NCI-H2081 treated with DMSO at 0.1 percent for 48 hours (cell line): ENCODE results near the gene CRIM1.

ENCODE experiments used
- DNase-seq: peaks from one replicate; lab custom pipeline; 2025; lab: John Stamatoyannopoulos, UW

The CRIM1 gene

DNA sequence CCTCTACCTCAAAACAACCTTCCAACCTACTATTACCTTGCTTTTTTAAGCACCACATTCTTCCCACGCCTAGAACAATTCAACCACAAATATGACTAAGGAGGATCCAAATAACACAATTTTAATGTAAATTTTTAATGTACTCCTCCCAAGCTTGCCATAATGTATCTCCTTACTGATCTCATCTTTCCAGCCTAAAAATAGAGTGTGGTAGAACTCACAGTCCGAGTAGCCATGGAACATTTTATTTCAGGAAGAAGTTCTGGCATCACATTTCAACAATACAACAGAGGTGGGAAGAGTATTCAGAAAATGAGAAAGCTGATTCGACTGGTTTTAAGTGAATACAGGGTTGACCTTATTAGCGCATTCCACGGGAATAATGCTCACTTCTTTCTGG lies 227.0 kb downstream of the CRIM1 start:
- no peak for DNase-seq

DNA sequence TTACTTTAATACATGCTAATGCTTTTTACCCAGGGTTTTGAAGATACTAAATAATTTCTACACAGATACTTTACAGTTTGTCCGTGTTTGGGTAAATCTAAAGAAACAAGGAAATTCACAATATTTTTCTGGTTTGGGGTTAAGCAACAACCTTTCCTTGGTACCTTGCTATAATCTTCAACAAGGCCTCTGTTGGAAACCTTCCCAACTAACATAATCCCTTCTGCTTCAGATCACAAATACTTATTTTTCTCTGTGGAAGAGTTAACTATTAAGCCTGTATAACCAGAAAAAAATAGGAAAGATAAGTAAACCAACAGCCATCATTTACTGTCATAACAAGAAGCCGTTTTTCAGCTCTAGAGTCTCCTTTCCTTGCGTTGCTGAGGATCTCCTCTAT lies 227.4 kb downstream of the CRIM1 start:
- DNase-seq = no peak

DNA sequence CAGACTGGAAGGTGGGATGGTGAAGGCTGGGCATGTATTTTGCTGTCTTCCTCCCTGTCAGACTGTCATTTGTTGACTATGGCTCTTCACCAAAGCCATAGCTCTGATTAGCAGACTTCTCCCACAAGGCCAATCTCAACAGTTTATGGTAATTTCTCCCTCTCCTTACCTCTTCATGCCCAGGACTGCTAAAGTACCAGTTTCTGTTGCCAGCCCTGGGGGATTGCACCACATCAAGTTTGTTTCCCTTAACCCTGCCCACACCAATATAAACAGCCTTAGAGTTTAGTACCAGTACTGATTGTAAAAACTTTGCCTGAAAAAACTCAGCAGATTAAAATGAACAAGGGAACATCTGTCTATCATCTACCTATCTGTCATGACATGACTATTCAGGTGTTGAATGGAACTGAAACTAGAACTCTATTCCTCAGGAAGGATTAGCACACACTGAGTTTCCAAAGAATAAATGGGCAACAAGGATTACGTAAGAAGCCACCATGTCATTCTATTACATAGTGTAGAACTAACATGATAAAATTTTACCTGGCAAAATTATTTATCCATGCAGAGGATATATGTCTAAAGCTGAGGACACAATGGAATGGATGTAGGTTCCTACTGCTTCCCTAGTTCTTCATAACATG lies 228.7 kb downstream of the CRIM1 start:
- no peak for DNase-seq

DNA sequence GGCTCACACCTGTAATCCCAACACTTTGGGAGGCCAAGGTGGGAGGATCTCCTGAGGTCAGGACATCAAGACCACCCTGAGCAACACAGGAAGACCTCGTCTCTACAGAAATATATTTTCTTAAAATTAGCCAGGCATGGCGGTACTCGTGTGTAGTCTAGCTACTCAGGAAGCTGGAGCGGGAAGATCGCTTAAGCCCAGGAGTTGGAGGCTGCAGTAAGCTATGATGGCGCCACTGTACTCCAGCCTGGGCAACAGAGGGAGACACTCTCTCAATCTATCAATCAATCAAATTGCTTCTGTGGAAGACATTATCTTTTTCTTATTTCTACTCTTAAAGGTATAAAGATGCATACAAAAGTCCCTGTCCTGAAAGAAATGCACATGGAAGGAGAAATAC lies 231.1 kb downstream of the CRIM1 start:
- DNase-seq = no peak

DNA sequence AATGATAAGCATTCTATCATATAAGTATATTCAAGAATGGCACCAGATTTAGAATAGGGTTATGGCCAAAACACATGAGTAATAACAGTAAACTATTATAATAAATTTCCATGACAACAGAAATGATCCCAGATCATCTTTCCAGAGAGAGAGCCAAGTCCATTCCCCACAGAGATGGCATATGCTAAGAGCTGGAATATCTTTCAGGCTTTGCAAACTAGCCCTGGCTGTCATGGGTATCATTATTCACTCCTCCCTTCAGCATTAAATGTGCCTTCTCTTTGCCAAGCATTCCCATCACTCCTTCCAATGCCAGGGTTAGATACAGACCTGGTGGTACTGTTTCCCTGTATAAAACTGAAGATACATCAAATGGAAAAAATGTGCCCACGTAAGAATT lies 231.5 kb downstream of the CRIM1 start:
- DNase-seq = no peak

DNA sequence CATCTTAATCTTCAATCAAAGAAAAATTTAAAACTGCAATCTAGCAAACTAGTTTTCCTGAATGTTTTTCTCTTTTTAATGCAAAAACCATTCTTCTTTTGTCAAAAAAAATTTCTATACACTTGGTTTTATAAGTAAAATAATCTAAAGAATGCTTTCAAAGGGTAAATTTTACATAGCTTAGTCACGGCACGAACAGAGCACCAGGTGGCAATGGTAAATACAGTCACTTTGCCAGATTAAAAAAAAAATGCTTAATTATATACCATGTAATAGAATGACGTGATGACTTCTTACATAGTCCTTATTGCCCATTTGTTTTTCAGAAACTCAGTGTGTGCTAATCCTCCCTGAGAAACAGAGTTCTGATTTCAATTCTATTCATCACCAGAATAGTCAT lies 232.0 kb downstream of the CRIM1 start:
- no peak for DNase-seq

DNA sequence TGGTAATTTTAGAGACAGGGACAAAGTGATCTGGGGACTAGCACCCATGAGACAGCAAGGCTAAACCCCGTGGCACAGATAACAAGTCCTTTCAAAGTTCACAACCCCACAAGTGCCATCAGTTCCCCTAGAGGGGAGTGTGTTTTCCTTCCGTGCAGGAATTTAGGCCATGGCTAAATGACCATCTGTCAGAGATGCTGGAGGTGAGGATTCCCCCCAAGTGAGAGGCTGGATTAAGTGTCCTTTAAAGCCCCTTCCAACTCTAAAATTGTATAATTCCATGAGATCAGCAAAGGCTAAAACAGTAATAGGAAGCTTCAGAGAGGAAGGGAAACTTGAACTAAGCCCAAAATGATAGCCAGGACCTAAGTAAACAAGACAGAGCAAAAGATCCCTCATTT lies 233.7 kb downstream of the CRIM1 start:
- DNase-seq = no peak

DNA sequence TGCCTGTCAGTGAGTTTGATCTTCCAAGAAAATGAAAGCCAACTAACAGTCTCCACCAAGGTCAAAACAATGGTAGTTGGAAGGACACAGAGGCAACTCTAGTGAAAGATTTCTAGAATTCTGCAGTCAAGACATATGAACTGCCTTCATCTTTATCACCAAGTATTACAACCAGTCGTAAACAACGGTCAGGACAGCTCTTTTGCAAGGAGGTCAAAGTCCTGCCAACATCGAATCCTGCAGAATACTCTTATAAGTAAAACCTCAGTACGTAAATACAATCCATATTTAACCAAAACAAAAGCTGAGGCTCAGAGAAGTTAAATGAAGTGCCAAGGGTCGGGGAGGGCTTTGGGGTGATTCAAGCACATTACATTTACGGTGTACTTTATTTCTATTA lies 239.3 kb downstream of the CRIM1 start:
- DNase-seq = no peak

DNA sequence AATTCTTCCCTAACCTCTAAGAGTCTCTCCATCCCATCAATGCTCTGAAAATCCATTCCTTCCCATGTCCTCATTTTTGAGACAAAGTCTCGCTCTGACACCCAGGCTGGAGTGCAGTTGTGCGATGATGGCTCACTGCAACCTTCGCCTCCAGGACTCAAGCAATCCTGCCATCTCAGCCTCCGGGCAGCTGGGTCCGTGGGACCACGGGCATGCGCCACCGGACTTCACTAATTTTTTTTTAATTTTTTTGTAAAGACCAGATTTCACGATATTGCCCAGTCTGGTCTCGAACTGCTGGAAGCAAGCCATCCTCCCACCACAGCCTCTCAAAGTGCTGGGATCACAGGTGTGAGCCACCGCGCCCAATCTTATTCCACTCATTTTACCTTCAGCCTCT lies 240.8 kb downstream of the CRIM1 start:
- DNase-seq = no peak

DNA sequence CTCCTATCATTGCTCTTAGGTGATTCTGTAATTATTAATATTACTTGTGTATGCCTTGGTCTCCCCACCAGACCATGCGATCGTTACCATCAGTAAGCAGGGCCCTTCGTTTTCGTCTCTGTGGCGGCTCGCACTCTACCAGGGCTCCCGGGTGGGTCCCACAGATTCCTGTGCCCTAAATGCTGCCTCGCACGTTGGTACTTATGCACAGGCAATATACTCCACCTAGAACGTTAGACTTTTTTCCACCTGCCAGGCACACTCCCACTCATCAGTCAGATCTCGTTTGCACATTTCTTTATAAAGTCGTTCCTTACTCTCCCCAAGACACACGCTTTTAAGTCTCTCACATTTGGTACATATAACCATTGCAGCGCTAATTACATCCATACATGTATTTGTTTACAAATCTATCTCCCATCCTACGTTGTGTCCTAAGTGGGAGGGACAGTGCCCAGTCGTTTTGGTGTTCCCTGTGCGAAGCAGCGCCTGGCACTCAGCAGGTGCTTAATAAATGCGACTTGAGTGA lies 241.5 kb downstream of the CRIM1 start:
- no peak for DNase-seq

DNA sequence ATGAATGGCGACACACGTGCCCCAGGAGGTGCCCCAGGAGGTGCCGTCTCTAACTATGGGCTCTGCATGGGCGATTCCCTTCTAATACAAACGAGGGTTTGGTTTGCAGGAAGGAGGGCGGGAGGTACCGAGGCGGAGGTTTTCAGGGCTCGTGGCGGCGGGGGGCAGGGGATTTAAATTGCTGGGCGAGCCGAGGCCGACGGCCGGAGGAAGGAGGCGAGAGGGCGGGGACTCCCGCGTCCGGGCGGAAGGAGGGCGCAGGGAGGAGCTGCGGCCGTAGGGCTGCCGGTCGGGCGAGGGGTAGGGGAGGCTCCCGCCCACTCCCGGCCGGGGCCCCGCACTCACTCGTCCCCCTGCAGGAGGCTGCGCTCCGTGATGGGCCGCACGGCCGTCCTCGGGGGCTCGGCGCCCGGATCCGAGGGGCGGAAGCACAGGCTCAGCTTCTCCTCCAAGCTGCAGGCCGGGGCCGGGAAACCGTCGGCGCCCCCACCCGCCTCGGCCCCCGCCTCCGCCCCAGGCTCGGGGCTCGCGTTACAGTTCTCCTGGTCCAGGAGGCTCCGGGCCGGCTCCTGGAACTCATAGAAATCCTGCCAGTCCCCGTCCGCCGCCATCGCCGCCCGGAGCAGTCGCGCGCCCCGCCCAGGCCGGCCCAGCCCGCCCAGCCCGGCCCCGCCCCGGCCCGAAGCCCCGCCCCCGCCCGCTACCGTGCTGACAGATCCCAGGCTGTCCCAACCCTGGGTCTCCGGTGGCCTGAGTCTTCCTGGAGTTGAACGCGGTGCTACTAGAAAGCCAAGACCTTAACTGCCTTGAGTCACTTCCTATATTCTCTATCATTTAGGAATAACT lies 242.2 kb downstream of the CRIM1 start, which contains the start of gene FEZ2:
TSS of gene FEZ2 (minus strand) at position 637 of the 846 bp plus-strand sequence. CDS start at position 611, 26 bp downstream.
- DNase-seq = no peak
